SK-N-MC (cell line): ENCODE results near the gene GULP1.
"Not testable (repeated sequence)": the region's sequence is repeated elsewhere in the genome, so short reads cannot be mapped to it uniquely, and the experiment has no call there.

Source experiments
- DNase-seq: peaks from one replicate; pipeline ENCODE4 v3.0.0-alpha.2; 2011; ENCODE audit warnings: low read depth, low spot score
- H3K27ac ChIP-seq: fragments of 200-600 bp; sonication (generic); 2 replicates; pipeline ENCODE4 v1.5.1; 2016; ENCODE audit warnings: mixed run types
- H3K36me3 ChIP-seq: fragments of 200-600 bp; sonication (generic); 2 replicates; pipeline ENCODE4 v1.6.1; 2017; ENCODE audit warnings: antibody characterized with exemption, low read length, mixed read lengths; ENCODE audit not compliant: insufficient read depth
- H3K4me3 ChIP-seq: fragments of 200-600 bp; sonication (generic); 2 replicates; pipeline ENCODE4 v1.5.1; 2016
- H3K9ac ChIP-seq: fragments of 200-600 bp; sonication (generic); 2 replicates; pipeline ENCODE4 v1.8.0; 2017; ENCODE audit warnings: mixed run types, mixed read lengths; ENCODE audit not compliant: insufficient read length
- H3K9me3 ChIP-seq: fragments of 200-600 bp; sonication (generic); 2 replicates; pipeline ENCODE4 v1.6.1; 2017; ENCODE audit warnings: low read depth, mild to moderate bottlenecking, antibody characterized with exemption, low read length, moderate library complexity, mixed read lengths
- EZH2 ChIP-seq: fragments of 200-600 bp; sonication (generic); IDR thresholded peaks from one replicate; pipeline ENCODE4 v1.6.1; 2017; ENCODE audit warnings: antibody characterized with exemption
- FOXP2 ChIP-seq: optimal IDR thresholded peaks from 2 replicates; pipeline ENCODE3; 2011; ENCODE audit warnings: mild to moderate bottlenecking, moderate library complexity; ENCODE audit not compliant: insufficient read depth; ENCODE audit errors: extremely low read length, control extremely low read depth
- POLR2AphosphoS5 ChIP-seq: IDR thresholded peaks from 2 replicates; pipeline ENCODE4 v1.6.1; 2012; ENCODE audit warnings: mild to moderate bottlenecking, low read depth, low read length, borderline replicate concordance

The GULP1 gene

GRCh38 chr2:188524519-188525113 lies 232.9 kb downstream of the GULP1 start:
- no peaks in the 10 kb centered on the region for H3K36me3 ChIP-seq
- no peak overlapping the region for H3K4me3 ChIP-seq
- H3K9ac ChIP-seq = no peak overlapping the region
- no peaks in the 10 kb centered on the region for H3K9me3 ChIP-seq
- DNase-seq = no peak
- no peak for TF ChIP-seq FOXP2
- TF ChIP-seq EZH2 = no peak
- TF ChIP-seq POLR2AphosphoS5 = no peak
- H3K27ac ChIP-seq = no peak overlapping the region

GRCh38 chr2:188526701-188527100 lies 235.0 kb downstream of the GULP1 start:
- no peak overlapping the region for H3K27ac ChIP-seq
- H3K4me3 ChIP-seq = peak overlapping the region; percentile 57; the same call in 1 of the 2 replicates
- H3K36me3 ChIP-seq = no peaks in the 10 kb centered on the region
- H3K9me3 ChIP-seq = no peaks in the 10 kb centered on the region
- H3K9ac ChIP-seq = no peak overlapping the region
- no peak for TF ChIP-seq EZH2
- TF ChIP-seq FOXP2 = no peak
- TF ChIP-seq POLR2AphosphoS5 = no peak
- DNase-seq = no peak

- Histone ChIP-seq H3K36me3 (no peaks in the 10 kb centered on the region), H3K9me3 (no peaks in the 10 kb centered on the region), H3K4me3 (peak overlapping the region; percentile 57), H3K27ac (peak overlapping the region; percentile 56; the same call in 1 of the 2 replicates), H3K9ac (no peak overlapping the region)
- TF ChIP-seq FOXP2 (no peak), POLR2AphosphoS5 (no peak), EZH2 (no peak)
- no peak for DNase-seq
Measured at GRCh38 chr2:188527141-188527540, 235.5 kb downstream of the GULP1 start.

- H3K4me3 ChIP-seq = peak overlapping the region; percentile 57
- TF ChIP-seq POLR2AphosphoS5 (no peak), FOXP2 (no peak), EZH2 (no peak)
- H3K36me3 ChIP-seq = no peaks in the 10 kb centered on the region
- DNase-seq = no peak
- H3K9ac ChIP-seq = no peak overlapping the region
- peak overlapping the region; percentile 56; the same call in 1 of the 2 replicates for H3K27ac ChIP-seq
- H3K9me3 ChIP-seq = no peaks in the 10 kb centered on the region
Measured at GRCh38 chr2:188527581-188527993, 235.9 kb downstream of the GULP1 start.

- Histone ChIP-seq H3K4me3 (no peak overlapping the region), H3K9ac (no peak overlapping the region), H3K27ac (no peak overlapping the region), H3K36me3 (no peaks in the 10 kb centered on the region), H3K9me3 (no peaks in the 10 kb centered on the region)
- DNase-seq = no peak
- TF ChIP-seq FOXP2 = no peak
- TF ChIP-seq POLR2AphosphoS5 = no peak
- TF ChIP-seq EZH2 = no peak
Measured at GRCh38 chr2:188529710-188530109, 238.0 kb downstream of the GULP1 start.

- Histone ChIP-seq H3K9me3 (no peaks in the 10 kb centered on the region), H3K9ac (no peak overlapping the region), H3K4me3 (no peak overlapping the region), H3K36me3 (no peaks in the 10 kb centered on the region), H3K27ac (no peak overlapping the region)
- DNase-seq = no peak
- TF ChIP-seq EZH2 (no peak), POLR2AphosphoS5 (no peak), FOXP2 (no peak)
Measured at GRCh38 chr2:188534875-188535274, 243.2 kb downstream of the GULP1 start.

GRCh38 chr2:188551671-188552070 lies 260.0 kb downstream of the GULP1 start:
- no peak overlapping the region for H3K27ac ChIP-seq
- no peaks in the 10 kb centered on the region for H3K9me3 ChIP-seq
- no peak for DNase-seq
- no peak overlapping the region for H3K9ac ChIP-seq
- H3K36me3 ChIP-seq = no peaks in the 10 kb centered on the region
- no peak overlapping the region for H3K4me3 ChIP-seq
- TF ChIP-seq FOXP2 (no peak), EZH2 (no peak), POLR2AphosphoS5 (no peak)

GRCh38 chr2:188557081-188557480 lies 265.4 kb downstream of the GULP1 start:
- no peaks in the 10 kb centered on the region for H3K36me3 ChIP-seq
- no peak for DNase-seq
- no peak overlapping the region for H3K4me3 ChIP-seq
- H3K27ac ChIP-seq = no peak overlapping the region
- TF ChIP-seq POLR2AphosphoS5 (no peak), EZH2 (no peak), FOXP2 (no peak)
- no peaks in the 10 kb centered on the region for H3K9me3 ChIP-seq
- H3K9ac ChIP-seq = no peak overlapping the region

GRCh38 chr2:188559455-188559854 lies 267.8 kb downstream of the GULP1 start:
- H3K9me3 ChIP-seq, H3K9ac ChIP-seq, H3K4me3 ChIP-seq, H3K27ac ChIP-seq, DNase-seq, H3K36me3 ChIP-seq: not testable (repeated sequence)

- Histone ChIP-seq H3K4me3 (no peak overlapping the region), H3K9me3 (no peaks in the 10 kb centered on the region), H3K36me3 (no peaks in the 10 kb centered on the region), H3K27ac (no peak overlapping the region), H3K9ac (no peak overlapping the region)
- TF ChIP-seq FOXP2 (no peak), POLR2AphosphoS5 (no peak), EZH2 (no peak)
- DNase-seq = no peak
Measured at GRCh38 chr2:188561473-188561979, 269.9 kb downstream of the GULP1 start.
